Measurements from ENCODE around the gene RLBP1.

DNA sequence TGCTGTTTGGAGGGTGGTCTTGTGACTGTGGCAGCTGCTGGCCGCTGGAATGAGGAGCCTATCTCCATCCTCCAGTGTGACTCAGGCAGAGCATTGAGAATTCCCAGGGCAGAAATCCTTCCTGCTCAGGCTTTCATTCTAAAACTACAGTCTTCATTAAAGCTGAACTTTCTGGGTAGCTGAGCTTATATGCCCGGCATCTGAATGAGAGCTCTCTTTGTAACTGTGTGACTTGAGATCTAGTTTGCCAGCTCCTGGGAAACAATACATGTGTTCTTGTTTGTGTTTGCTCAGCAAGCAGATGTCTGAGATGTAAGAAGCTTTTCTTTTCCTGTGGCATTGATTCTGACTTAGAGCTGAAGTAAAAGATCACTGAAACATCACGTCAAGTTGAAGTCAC is 22.4 kb downstream of the RLBP1 start:
- TF ChIP-seq POLR2A (conservative IDR thresholded peaks at IDR 0.05), result no peak
- TF ChIP-seq TAF9B (IDR thresholded peaks at IDR 0.05; ENCODE audit: partially characterized antibody), result no peak
- no peak for TF ChIP-seq HLTF (IDR thresholded peaks at IDR 0.05)
- TF ChIP-seq ZEB2 (IDR thresholded peaks at IDR 0.05), result no peak
- TF ChIP-seq, protein P1, sequence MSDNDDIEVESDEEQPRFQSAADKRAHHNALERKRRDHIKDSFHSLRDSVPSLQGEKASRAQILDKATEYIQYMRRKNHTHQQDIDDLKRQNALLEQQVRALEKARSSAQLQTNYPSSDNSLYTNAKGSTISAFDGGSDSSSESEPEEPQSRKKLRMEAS (CRISPR knock-in tag; IDR thresholded peaks at IDR 0.05), result no peak
- no peak for TF ChIP-seq POLR2AphosphoS5 (IDR thresholded peaks at IDR 0.05; ENCODE audit: control insufficient read depth, insufficient read depth, low read depth, low read length)
- no peak for TF ChIP-seq SETDB1 (IDR thresholded peaks at IDR 0.05; ENCODE audit: low read length)
- TF ChIP-seq, protein P2, sequence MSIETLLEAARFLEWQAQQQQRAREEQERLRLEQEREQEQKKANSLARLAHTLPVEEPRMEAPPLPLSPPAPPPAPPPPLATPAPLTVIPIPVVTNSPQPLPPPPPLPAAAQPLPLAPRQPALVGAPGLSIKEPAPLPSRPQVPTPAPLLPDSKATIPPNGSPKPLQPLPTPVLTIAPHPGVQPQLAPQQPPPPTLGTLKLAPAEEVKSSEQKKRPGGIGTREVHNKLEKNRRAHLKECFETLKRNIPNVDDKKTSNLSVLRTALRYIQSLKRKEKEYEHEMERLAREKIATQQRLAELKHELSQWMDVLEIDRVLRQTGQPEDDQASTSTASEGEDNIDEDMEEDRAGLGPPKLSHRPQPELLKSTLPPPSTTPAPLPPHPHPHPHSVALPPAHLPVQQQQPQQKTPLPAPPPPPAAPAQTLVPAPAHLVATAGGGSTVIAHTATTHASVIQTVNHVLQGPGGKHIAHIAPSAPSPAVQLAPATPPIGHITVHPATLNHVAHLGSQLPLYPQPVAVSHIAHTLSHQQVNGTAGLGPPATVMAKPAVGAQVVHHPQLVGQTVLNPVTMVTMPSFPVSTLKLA (conservative IDR thresholded peaks at IDR 0.05), result no peak
- TF ChIP-seq, protein P3, sequence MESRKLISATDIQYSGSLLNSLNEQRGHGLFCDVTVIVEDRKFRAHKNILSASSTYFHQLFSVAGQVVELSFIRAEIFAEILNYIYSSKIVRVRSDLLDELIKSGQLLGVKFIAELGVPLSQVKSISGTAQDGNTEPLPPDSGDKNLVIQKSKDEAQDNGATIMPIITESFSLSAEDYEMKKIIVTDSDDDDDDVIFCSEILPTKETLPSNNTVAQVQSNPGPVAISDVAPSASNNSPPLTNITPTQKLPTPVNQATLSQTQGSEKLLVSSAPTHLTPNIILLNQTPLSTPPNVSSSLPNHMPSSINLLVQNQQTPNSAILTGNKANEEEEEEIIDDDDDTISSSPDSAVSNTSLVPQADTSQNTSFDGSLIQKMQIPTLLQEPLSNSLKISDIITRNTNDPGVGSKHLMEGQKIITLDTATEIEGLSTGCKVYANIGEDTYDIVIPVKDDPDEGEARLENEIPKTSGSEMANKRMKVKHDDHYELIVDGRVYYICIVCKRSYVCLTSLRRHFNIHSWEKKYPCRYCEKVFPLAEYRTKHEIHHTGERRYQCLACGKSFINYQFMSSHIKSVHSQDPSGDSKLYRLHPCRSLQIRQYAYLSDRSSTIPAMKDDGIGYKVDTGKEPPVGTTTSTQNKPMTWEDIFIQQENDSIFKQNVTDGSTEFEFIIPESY (CRISPR knock-in tag; IDR thresholded peaks at IDR 0.05), result no peak
- no peak for TF ChIP-seq PTTG1 (tag; IDR thresholded peaks at IDR 0.05; ENCODE audit: low read depth)
- TF ChIP-seq SMAD4 (CRISPR knock-in tag; conservative IDR thresholded peaks at IDR 0.05), result no peak

Measured in K562 (cell line).